ENCODE data around the gene GDF11.

The GDF11 gene

GRCh38 chr12:55742719-55743405, at the start of gene GDF11 (continued):
- peak; percentile 84 for TF ChIP-seq ZFHX2 (tag by site-specific recombination; conservative IDR thresholded peaks at IDR 0.05)
- peak; percentile 51 for TF ChIP-seq SP3 (tag by site-specific recombination; IDR thresholded peaks at IDR 0.05)
- TF ChIP-seq ZNF324 (tag by site-specific recombination; IDR thresholded peaks at IDR 0.05) = peak; percentile 47; the same call in 1 of the 2 replicates
- TF ChIP-seq GLI2 (tag by site-specific recombination; IDR thresholded peaks at IDR 0.05; ENCODE audit: borderline replicate concordance, low read depth) = no peak
- TF ChIP-seq ZNF175 (tag by site-specific recombination; IDR thresholded peaks at IDR 0.05) = no peak
- no peak for TF ChIP-seq ZNF248 (tag by site-specific recombination; IDR thresholded peaks at IDR 0.05)
- TF ChIP-seq CTCF (tag by site-specific recombination; IDR thresholded peaks at IDR 0.05) = peak; percentile 29; the same call in 1 of the 2 replicates
- no peak for TF ChIP-seq ZNF146 (tag by site-specific recombination; IDR thresholded peaks at IDR 0.05)
- no peak for TF ChIP-seq ZSCAN5A (tag by site-specific recombination; IDR thresholded peaks at IDR 0.05)
- TF ChIP-seq ZNF335 (tag by site-specific recombination; conservative IDR thresholded peaks at IDR 0.05) = peak; percentile 31; the same call in 1 of the 2 replicates
- no peak for TF ChIP-seq ZNF701 (tag by site-specific recombination; IDR thresholded peaks at IDR 0.05)
- TF ChIP-seq ZNF398 (tag by site-specific recombination; IDR thresholded peaks at IDR 0.05) = peak; percentile 96
- 0 out of 2 replicates have a peak, but pooled peaks have one; percentile 14 for TF ChIP-seq PRDM4 (tag by site-specific recombination; IDR thresholded peaks at IDR 0.05)
- peak; percentile 55; the same call in 1 of the 2 replicates for TF ChIP-seq ZNF843 (tag by site-specific recombination; IDR thresholded peaks at IDR 0.05)
- TF ChIP-seq ZNF645 (tag by site-specific recombination; IDR thresholded peaks at IDR 0.05) = 0 out of 2 replicates have a peak, but pooled peaks have one; percentile 33
- TF ChIP-seq YY2 (tag by site-specific recombination; IDR thresholded peaks at IDR 0.05) = no peak
- 0 out of 2 replicates have a peak, but pooled peaks have one; percentile 33 for TF ChIP-seq FEZF1 (tag by site-specific recombination; IDR thresholded peaks at IDR 0.05)
- TF ChIP-seq KLF16 (tag by site-specific recombination; IDR thresholded peaks at IDR 0.05) = 0 out of 2 replicates have a peak, but pooled peaks have one; percentile 46
- peak; percentile 97 for TF ChIP-seq PRDM1 (tag by site-specific recombination; IDR thresholded peaks at IDR 0.05)
- no peak for TF ChIP-seq ZNF114 (tag by site-specific recombination; IDR thresholded peaks at IDR 0.05)
- peak; percentile 28; the same call in 1 of the 2 replicates for TF ChIP-seq BCL11B (tag by site-specific recombination; IDR thresholded peaks at IDR 0.05; ENCODE audit: low read depth)
- TF ChIP-seq ZBTB20 (tag by site-specific recombination; IDR thresholded peaks at IDR 0.05) = peak; percentile 34; the same call in 1 of the 2 replicates
- TF ChIP-seq ZNF138 (tag by site-specific recombination; IDR thresholded peaks at IDR 0.05; ENCODE audit: borderline replicate concordance) = no peak
- TF ChIP-seq ZXDB (tag by site-specific recombination; IDR thresholded peaks at IDR 0.05) = peak; percentile 63
- TF ChIP-seq PATZ1 (tag by site-specific recombination; IDR thresholded peaks at IDR 0.05) = peak; percentile 86
- peak; percentile 80 for TF ChIP-seq ZBTB10 (tag by site-specific recombination; IDR thresholded peaks at IDR 0.05)
